ENCODE measurements around the gene FOXN3.

GRCh38 chr14:89298056-89298834 lies 118.8 kb downstream of the FOXN3 start:
- TF ChIP-seq CTCF (IDR thresholded peaks at IDR 0.05) (no peak), POLR2A (IDR thresholded peaks at IDR 0.05) (no peak)

All from lower leg skin (tissue), 3 donors.